HG03565 (cell line): ENCODE measurements around the gene GALNT12.

Experiments used
- ATAC-seq: cut with Tn5 transposase; IDR thresholded peaks from one replicate; pipeline ENCODE4 v1.9.1; 2021; ENCODE audit warnings: mild to moderate bottlenecking, moderate library complexity; ENCODE audit not compliant: unreplicated experiment

GALNT12 gene

GRCh38 chr9:98830554-98830953 lies 23.1 kb downstream of the GALNT12 start:
- no peak for ATAC-seq

- no peak for ATAC-seq
Measured at GRCh38 chr9:98831696-98832095, 24.2 kb downstream of the GALNT12 start.

GRCh38 chr9:98832768-98833089 lies 25.3 kb downstream of the GALNT12 start:
- no peak for ATAC-seq

- no peak for ATAC-seq
Measured at GRCh38 chr9:98833090-98833956, 25.9 kb downstream of the GALNT12 start.

GRCh38 chr9:98834386-98834785 lies 26.9 kb downstream of the GALNT12 start:
- ATAC-seq: no peak

DNA sequence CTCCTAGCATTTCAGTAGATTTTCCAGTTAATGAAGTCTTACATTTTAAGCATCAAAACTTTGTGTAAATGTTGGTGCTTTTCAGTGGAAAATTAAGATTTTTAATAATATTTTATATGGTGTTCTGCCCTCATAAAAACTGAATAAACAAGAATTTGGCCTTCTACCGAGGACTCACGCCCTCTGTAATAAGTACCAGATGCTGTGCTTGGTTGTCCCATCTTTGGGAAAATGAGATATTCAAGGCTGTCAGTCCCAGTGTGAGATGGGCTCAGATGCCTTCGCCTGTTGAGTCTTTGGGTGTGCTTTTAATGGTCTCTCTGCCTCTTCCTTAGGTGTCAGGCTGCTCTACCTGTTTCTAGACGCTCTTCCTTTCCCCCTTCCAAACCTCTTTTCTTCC lies 28.7 kb downstream of the GALNT12 start:
- ATAC-seq: no peak

DNA sequence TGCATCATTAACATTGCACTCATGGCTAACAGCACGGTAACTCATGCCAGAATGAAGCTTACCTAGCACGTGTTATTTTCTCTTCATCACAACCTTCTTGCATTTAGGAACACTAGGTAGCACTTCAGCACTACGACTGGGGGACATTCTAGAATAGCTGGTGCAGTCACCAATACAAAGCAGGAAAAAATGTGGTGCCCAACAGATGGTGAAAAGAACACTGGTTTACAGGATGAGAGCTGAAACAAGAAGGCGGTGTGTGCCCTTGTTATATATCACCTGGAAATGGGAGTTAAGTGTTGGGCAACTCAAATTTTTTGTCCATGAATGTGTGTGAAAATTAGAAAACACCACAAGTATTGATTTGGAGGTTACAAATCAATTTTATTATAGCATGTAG lies 30.0 kb downstream of the GALNT12 start:
- no peak for ATAC-seq

DNA sequence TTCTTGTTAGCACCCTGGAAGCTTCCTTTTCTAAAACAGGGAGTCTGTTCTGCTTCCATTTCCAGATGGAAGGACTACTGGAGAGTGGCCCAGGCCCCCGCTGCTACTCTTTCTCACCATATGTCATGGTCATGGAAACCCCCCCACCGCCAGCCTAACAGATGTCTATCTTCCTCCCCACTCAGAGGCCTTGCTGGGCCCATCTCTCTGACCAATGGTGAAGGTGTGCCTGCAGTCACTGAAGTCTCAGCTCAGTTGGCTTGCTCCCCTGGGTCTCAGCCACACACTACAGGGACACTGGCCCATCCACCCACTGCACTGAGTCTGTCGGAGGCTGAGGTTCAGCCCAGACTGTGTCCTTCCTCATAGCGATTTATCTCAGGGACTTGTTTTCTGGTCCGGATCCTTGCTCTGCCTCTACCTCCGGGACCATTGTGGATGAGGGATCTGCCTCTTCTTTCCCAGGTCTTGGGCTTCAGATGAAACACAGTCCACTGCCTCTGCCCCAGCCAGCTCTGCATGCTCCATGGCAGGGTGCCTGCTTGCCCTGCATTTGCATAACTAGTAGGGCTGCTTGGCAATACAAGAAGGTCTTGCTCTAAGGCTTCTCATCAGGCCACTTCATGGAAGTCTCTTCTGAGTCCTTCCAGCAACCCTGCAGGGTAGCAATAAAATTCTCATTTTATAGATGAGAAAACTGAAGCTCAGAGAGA lies 30.8 kb downstream of the GALNT12 start:
- ATAC-seq: no peak

- ATAC-seq: no peak
Measured at GRCh38 chr9:98838868-98839565, 31.5 kb downstream of the GALNT12 start.

DNA sequence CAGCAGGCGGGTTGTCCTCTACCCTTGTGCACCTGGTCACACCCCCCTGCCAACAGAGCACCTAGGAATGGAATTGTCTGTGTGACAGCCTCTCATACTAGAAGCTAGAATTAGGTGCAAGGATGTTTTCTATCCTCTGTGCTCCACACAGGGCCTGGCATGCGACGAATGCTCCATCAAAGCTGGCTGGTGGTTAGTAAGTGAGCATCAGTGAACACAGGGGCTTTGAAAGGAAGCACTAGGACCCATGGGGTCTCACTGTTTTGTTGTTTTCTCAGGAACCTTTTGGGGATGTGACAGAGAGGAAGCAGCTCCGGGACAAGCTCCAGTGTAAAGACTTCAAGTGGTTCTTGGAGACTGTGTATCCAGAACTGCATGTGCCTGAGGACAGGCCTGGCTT lies 32.3 kb downstream of the GALNT12 start:
- no peak for ATAC-seq

- no peak for ATAC-seq
Measured at GRCh38 chr9:98842510-98842909, 35.0 kb downstream of the GALNT12 start.

DNA sequence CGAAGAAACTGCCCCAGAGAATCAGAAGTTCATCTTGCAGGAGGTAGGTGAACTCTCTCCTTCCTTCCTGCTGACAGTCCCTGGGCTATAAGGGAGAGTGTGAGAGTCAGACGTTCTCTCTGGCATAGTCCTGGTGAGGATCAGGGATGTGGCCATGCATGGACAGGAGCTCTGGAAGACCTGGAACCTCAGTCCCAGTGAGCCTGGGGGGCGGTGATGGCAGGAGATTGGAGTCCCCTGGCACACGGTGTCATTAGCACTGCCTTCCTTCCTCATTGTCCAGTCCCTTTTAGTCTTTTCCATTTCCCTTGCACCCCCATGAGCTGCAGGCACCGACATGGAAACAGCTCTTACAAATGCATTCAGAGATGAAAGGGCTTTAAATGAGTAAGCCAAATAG lies 38.6 kb downstream of the GALNT12 start:
- ATAC-seq: no peak

DNA sequence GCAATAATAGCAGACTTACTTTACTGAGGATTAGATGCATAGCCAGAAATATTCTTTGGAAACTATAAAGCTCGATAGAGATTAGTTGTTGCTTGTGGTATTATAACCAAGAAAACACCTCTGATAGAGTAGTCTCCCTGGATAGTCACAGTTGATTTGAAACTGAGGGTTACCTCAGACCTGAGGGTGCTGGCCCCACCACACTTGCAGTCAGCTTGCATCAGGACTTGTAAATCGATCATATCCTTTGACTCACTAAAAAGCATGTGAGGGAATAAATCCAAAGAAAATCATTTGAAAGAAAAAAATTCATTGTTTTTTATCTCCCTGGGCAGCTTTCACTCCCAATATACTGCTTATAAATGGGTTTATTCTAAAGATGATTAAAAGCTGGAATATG lies 39.4 kb downstream of the GALNT12 start:
- no peak for ATAC-seq

- peak; percentile 74 for ATAC-seq
Measured at GRCh38 chr9:98848450-98849149, 41.1 kb downstream of the GALNT12 start.

- no peak for ATAC-seq
Measured at GRCh38 chr9:98849563-98849962, 42.1 kb downstream of the GALNT12 start.

DNA sequence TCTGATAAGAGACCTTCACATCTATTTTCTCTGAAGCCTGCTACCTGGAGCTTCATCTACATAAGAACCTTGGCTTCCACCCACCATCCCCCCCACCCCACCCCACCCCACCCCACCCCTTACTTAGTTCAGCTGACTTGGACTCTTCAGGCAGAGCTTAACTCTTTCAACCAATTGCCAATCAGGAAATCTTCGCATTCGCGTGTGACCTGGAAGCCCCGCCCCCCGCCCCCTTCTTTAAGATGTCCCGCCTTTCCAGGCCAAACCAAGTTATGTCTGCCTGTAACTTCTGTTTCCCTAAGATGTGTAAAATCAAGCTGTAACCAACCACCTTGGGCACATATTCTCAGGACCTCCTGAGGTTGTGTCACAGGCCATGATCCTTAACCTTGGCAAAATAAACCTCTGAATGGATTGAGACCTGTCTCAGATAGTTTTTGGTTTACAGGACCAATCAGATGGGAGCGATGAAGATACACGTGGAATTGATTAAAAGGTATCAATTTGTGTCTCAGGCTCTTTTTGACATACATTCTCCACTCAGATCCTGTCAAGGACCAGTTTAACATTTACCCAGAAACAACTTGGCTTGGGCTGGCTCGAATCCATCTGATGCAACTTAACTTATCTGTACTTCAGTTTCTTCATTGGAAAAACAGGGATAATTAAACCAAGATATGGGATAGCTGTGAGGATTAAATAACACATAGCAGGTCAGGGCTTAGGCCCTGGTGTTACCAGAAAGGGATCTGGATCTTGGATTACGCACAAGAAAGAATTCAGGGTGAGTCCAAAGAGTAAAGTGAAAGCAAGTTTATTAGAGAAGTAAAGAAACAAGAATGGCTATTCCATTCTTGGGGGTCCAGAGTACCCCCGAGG lies 43.6 kb downstream of the GALNT12 start:
- ATAC-seq: no peak

DNA sequence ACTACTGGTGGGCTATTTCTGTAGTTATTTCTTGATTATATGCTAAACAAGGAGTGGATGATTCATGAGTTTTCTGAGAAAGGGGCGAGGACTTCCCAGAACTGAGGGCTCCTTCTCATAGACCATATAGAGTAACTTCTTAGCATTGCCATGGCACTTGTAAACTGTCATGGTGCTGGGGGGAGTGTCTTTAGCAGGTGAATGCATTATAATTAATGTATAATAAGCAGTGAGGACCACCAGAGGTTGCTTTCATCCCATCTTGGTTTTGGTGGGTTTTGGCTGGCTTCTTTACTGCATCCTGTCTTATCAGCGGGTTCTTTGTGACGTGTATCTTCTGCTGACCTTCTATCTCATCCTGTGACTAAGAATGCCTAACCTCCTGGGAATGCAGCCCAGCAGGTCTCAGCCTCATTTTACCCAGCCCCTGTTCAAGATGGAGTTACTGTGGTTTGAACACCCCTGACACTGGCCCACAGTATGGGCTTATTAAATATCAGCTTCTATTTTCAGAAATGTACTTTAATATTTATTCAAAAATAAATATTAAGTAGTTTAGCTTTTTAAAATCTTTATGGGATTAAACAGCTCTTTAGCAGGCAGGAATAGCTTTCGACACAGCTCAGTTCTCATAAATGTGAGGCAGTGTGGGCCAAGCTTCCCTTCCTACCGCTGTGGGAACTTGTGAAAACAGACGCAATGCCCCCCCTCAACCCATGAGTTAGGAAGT lies 44.4 kb downstream of the GALNT12 start:
- no peak for ATAC-seq

DNA sequence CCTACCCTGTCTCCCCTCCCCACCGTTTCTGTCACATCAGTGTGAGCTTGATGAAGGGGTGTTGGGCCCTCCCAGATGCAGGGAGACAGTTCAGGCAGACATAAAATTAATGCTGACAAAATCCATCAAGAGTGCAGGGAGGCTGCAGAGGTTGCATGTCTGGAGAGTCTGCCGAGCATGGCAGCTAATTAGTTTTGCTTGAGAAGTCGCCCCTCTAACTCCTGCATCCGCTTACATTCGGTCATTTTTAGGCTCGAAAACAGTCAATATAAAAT lies 44.9 kb downstream of the GALNT12 start:
- ATAC-seq: no peak

- ATAC-seq: no peak
Measured at GRCh38 chr9:98852961-98853360, 45.5 kb downstream of the GALNT12 start.

GRCh38 chr9:98854266-98854665 lies 46.8 kb downstream of the GALNT12 start:
- no peak for ATAC-seq
